Upper lobe of left lung (tissue), 4 donors: Measurements from ENCODE around the gene DIO3.

Experiments used
- EP300 ChIP-seq, 4 donors: sonication (generic); formaldehyde crosslinking; IDR thresholded peaks; one replicate each; pipeline ENCODE4 v1.5.1; 2017; ENCODE audit warnings: antibody characterized with exemption in 4 of 4, control low read depth in 2 of 4
- TF ChIP-seq, protein P1 (sequence below), 6 experiments: fragments of 450-650 bp in 4 of 6; fragments of 200-600 bp in 2 of 6; sonication (generic) in 2 of 6; IDR thresholded peaks; one replicate each; pipeline ENCODE4 v1.5.1; 2016 to 2019; ENCODE audit warnings: antibody characterized with exemption in 6 of 6

DNA sequence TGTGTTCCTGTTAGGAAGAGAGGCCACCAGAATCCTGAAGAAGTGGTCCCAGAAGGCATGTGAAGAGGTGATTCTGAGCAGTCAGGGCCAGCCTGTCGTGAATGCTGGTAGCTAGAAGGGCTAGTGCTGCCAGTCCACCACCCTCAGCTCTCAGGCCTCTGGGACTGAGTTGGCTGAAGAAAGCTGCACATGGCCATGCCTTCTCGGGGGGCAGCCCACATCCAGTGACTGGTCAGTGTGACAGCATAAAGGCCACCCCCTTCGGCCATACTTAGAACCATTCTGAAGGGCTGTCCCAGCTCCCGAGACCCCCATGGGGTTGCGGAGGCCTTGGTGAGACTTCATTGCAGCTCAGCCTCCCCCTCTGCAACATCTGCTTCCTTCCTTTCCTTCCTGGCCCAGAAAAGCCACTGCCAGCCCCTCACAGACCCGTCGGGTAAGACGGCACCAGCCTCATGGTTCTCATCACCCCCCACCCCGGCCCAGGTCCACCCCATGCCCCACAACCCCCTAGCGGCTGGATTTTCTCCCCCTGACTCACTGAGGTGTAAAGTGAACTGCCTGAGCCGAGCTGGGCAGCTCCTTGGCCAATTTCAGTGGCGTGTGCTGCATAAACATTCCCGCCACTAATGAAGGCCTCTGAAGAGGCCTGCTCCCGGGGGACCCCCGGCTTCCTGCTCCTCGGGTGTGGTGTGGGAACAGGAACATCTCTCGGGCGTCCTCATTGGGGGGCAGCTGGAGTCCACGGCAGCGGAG lies 49.5 kb upstream of the DIO3 start:
- TF ChIP-seq, protein P1, sequence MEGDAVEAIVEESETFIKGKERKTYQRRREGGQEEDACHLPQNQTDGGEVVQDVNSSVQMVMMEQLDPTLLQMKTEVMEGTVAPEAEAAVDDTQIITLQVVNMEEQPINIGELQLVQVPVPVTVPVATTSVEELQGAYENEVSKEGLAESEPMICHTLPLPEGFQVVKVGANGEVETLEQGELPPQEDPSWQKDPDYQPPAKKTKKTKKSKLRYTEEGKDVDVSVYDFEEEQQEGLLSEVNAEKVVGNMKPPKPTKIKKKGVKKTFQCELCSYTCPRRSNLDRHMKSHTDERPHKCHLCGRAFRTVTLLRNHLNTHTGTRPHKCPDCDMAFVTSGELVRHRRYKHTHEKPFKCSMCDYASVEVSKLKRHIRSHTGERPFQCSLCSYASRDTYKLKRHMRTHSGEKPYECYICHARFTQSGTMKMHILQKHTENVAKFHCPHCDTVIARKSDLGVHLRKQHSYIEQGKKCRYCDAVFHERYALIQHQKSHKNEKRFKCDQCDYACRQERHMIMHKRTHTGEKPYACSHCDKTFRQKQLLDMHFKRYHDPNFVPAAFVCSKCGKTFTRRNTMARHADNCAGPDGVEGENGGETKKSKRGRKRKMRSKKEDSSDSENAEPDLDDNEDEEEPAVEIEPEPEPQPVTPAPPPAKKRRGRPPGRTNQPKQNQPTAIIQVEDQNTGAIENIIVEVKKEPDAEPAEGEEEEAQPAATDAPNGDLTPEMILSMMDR (IDR thresholded peaks at IDR 0.05) = no peak
- TF ChIP-seq EP300 (IDR thresholded peaks at IDR 0.05) = no peak
